LNCaP clone FGC (cell line): ENCODE results near the gene HCN3.
A peak's percentile ranks its signal among the peaks of the same experiment; 100 is the strongest.
"Not testable (repeated sequence)": the region's sequence is repeated elsewhere in the genome, so short reads cannot be mapped to it uniquely, and the experiment has no call there.

Source experiments
- DNase-seq: peaks from one replicate; pipeline ENCODE4 v3.0.0-alpha.2; 2011; ENCODE audit warnings: low read depth
- H3K4me3 ChIP-seq: 2 replicates; pipeline ENCODE4 v1.5.1; 2011; ENCODE audit warnings: mild to moderate bottlenecking, low read depth, low read length, control low read depth
- TF ChIP-seq, protein P1 (sequence below): IDR thresholded peaks from 2 replicates; pipeline ENCODE4 v1.5.1; 2012; ENCODE audit warnings: mild to moderate bottlenecking; ENCODE audit not compliant: control insufficient read depth, insufficient read depth; ENCODE audit errors: extremely low read depth

Gene HCN3

GRCh38 chr1:155277070-155277901, at the start of gene HCN3:
TSS of gene HCN3 (plus strand) at chr1:155277463. CDS start at chr1:155277591, 128 bp downstream.
- DNase-seq, result peak; percentile 77
- peak within 1 kb of the TSS; percentile 56 for H3K4me3 ChIP-seq
- TF ChIP-seq, protein P1, sequence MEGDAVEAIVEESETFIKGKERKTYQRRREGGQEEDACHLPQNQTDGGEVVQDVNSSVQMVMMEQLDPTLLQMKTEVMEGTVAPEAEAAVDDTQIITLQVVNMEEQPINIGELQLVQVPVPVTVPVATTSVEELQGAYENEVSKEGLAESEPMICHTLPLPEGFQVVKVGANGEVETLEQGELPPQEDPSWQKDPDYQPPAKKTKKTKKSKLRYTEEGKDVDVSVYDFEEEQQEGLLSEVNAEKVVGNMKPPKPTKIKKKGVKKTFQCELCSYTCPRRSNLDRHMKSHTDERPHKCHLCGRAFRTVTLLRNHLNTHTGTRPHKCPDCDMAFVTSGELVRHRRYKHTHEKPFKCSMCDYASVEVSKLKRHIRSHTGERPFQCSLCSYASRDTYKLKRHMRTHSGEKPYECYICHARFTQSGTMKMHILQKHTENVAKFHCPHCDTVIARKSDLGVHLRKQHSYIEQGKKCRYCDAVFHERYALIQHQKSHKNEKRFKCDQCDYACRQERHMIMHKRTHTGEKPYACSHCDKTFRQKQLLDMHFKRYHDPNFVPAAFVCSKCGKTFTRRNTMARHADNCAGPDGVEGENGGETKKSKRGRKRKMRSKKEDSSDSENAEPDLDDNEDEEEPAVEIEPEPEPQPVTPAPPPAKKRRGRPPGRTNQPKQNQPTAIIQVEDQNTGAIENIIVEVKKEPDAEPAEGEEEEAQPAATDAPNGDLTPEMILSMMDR, result peak; percentile 73

- DNase-seq, result no peak
- H3K4me3 ChIP-seq, result peak overlapping the region; percentile 89
- TF ChIP-seq, protein P1, result no peak
These were observed 49.2 kb upstream of the HCN3 start for GRCh38 chr1:155228096-155228427.

- not testable (repeated sequence) for DNase-seq, H3K4me3 ChIP-seq
These were observed 46.0 kb upstream of the HCN3 start for GRCh38 chr1:155231302-155231701.

DNA sequence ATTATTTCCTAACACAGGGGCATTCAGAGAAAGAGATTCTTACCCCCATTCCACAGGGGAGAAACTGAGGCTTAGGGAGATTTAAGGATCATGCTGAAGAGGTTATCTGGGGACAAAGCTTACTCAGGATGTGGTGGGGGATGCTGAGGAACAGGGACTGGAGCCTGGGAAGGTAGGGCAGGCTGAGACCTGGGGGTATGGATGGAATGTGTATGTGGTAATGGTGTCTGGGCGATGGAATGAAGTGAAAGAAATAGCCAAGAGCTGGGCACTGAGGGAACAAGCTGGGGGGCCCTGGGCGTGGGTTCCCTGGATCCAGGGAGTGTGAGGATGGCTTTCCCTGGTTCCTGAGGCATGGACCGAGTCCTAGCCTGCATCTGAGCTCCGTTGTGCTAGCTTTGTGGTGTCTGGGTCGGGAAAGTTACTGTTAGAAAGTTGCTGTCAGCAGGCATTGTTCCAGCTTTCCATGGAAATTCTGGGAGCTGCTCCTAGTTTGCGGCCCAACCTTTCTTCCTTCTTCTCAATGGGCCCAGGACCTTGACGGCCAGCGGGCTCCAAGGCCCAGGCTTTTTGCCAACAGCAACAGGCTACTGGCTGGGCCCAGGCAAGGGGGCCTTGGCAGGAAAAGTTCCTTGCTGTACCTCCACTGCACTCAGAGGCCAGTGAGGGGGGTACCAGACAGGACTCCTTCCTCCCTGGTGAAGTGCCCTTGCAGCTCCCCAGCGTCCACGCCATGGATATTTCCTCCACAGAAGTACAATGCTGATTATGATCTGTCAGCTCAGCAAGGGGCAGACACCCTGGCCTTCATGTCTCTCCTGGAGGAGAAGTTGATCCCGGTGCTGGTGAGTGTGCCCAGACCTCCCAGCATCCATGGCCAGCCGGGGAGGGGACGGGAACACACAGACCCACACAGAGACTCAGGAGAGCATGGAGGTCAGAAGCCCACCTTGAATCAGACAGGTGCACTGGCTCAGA, 45.0 kb upstream of the HCN3 start:
- not testable (repeated sequence) for H3K4me3 ChIP-seq, DNase-seq

DNA sequence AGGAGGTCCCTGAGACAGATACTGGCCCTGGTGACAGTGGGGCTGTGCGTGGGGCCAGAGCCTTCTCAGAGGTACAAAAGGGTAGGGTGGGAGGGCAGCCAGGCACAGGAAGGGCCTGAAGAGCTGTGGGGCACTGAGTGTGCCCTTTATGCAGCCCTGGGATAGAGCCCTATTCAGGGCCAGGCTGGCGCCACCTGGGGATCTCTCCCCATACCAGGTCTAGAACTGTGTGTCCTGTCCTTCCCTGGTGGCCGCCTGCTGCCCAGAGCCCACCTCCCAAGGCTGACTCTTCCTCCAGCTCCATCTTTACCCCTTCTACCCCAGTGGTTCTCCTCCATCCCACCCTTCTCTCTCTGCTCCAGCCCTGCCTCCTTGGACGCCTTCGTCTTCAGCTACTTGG, 43.8 kb upstream of the HCN3 start:
- DNase-seq, H3K4me3 ChIP-seq: not testable (repeated sequence)

DNA sequence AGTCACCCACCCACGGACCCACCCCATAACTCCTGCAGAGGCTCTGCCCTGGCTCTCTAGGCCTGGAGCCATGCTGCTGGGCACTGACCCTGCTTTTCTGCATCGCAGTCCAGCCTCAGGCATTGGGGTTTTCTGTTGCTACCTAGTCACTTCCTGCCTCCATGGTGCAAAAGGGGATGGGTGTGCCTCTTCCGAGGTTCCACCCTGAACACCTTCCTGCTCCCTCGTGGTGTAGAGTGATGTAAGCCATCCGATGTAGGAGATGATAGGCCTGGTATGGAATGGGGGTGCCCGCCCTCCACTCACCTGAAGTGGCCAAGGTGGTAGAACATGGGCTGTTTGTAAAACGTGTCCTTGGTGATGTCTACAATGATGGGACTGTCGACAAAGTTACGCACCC, 41.9 kb upstream of the HCN3 start:
- not testable (repeated sequence) for DNase-seq, H3K4me3 ChIP-seq

DNA sequence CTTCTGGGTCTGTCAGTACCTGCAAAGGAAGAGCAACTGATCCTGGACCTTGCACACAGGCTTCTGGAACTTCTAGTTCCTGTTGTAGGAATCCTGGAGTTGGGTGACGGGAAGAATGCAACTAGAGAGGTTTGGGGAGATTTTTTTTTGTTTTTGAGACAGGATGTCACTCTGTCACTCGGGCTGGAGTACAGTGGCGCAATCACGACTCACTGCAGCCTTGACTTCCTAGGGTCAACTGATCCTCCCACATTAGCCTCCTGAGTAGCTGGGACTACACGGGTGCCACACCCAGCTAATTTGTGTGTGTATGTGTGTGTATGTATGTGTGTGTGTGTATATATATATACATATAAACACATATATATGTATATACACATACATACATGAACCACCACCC, 40.8 kb upstream of the HCN3 start:
- DNase-seq, result no peak
- no peak overlapping the region for H3K4me3 ChIP-seq
- TF ChIP-seq, protein P1, result no peak

- TF ChIP-seq, protein P1, result no peak
- DNase-seq, result peak; percentile 89
- peak overlapping the region; percentile 47 for H3K4me3 ChIP-seq
These were observed 36.1 kb upstream of the HCN3 start for GRCh38 chr1:155241069-155241679.
